Activated CD4-positive, CD25-positive, alpha-beta regulatory T cell treated with anti-CD3 and anti-CD28 coated beads, Interleukin-2, amount 50 U/mL, for 24 hours (primary cell): ENCODE results near the gene IL10RA.

Experiments used
- ATAC-seq, 2 donors: fragments of 150-1000 bp; cut with Tn5 transposase; one replicate each; pipeline ENCODE4 v1.10.0; 2021; ENCODE audit warnings: mild to moderate bottlenecking in 1 of 2, moderate library complexity in 1 of 2

IL10RA gene

GRCh38 chr11:117993988-117994745 is 8.0 kb downstream of the IL10RA start:
- no peak for ATAC-seq

GRCh38 chr11:117995472-117995871 is 9.3 kb downstream of the IL10RA start:
- ATAC-seq = no peak

GRCh38 chr11:117996058-117996457 is 9.9 kb downstream of the IL10RA start:
- ATAC-seq = no peak

GRCh38 chr11:117997406-117997805 is 11.2 kb downstream of the IL10RA start:
- ATAC-seq = no peak

GRCh38 chr11:117997823-117998579 is 11.8 kb downstream of the IL10RA start:
- ATAC-seq = peak; percentile 41 to 46

- no peak for ATAC-seq
Measured at GRCh38 chr11:117998664-117999353, 12.6 kb downstream of the IL10RA start.

- ATAC-seq = no peak
Measured at GRCh38 chr11:117999354-117999993, 13.3 kb downstream of the IL10RA start.

- ATAC-seq = no peak
Measured at GRCh38 chr11:118000067-118000849, 14.1 kb downstream of the IL10RA start.

- no peak for ATAC-seq
Measured at GRCh38 chr11:118000850-118001228, 14.6 kb downstream of the IL10RA start.

GRCh38 chr11:118001494-118001971 is 15.3 kb downstream of the IL10RA start:
- peak; percentile 22 to 34 for ATAC-seq

GRCh38 chr11:118002010-118002540 is 15.9 kb downstream of the IL10RA start:
- peak; percentile 65 for ATAC-seq

- peak; percentile 55 to 60 for ATAC-seq
Measured at GRCh38 chr11:118002541-118003423, 16.6 kb downstream of the IL10RA start.

GRCh38 chr11:118003456-118003855 is 17.3 kb downstream of the IL10RA start:
- ATAC-seq = no peak

GRCh38 chr11:118004543-118005223 is 18.5 kb downstream of the IL10RA start:
- ATAC-seq = no peak

- no peak for ATAC-seq
Measured at GRCh38 chr11:118005224-118006152, 19.3 kb downstream of the IL10RA start.

GRCh38 chr11:118006153-118006534 is 19.9 kb downstream of the IL10RA start:
- no peak for ATAC-seq

GRCh38 chr11:118007040-118007439 is 20.8 kb downstream of the IL10RA start:
- no peak for ATAC-seq

GRCh38 chr11:118007563-118008270 is 21.5 kb downstream of the IL10RA start:
- ATAC-seq = peak; percentile 26 to 28
